Neural crest cell (in vitro differentiated cells): Measurements from ENCODE around the gene SLFN11. TPM values are rescaled to one million over a fixed set of nuclear protein-coding genes. Genes with fewer than 3 reads are reported as not detected.
A peak's percentile ranks its signal among the peaks of the same experiment; 100 is the strongest.
"Not testable (repeated sequence)": the region's sequence is repeated elsewhere in the genome, so short reads cannot be mapped to it uniquely, and the experiment has no call there.

Experiments used
- DNase-seq: peaks from one replicate; pipeline ENCODE4 v3.0.0; 2021; ENCODE audit warnings: low read depth, mixed read lengths, low spot score
- H3K27ac Mint-ChIP-seq: one replicate; pipeline ENCODE4 v1.8.0; 2021; ENCODE audit warnings: mild to moderate bottlenecking, mixed read lengths; ENCODE audit not compliant: unreplicated experiment
- H3K27me3 Mint-ChIP-seq: 2 replicates; pipeline ENCODE4 v1.8.0; 2021; ENCODE audit warnings: low read depth, mild to moderate bottlenecking, mixed read lengths
- H3K36me3 Mint-ChIP-seq: 2 replicates; pipeline ENCODE4 v1.8.0; 2021; ENCODE audit warnings: low read depth, mild to moderate bottlenecking, mixed read lengths
- H3K4me1 Mint-ChIP-seq: 2 replicates; pipeline ENCODE4 v1.8.0; 2021; ENCODE audit warnings: mixed read lengths
- H3K4me3 Mint-ChIP-seq: one replicate; pipeline ENCODE4 v1.8.0; 2021; ENCODE audit warnings: mild to moderate bottlenecking, mixed read lengths
- H3K9me3 Mint-ChIP-seq: 2 replicates; pipeline ENCODE4 v1.8.0; 2021; ENCODE audit warnings: mixed read lengths
- total RNA-seq: library from RNA; stranded (reverse); gene quantifications from 2 replicates; pipeline ENCODE4 v1.2.1, GENCODE V29; 2021
- TF ChIP-seq, protein P1 (sequence below): fragments of 200-600 bp; sonication (generic); conservative IDR thresholded peaks from 2 replicates; pipeline ENCODE4 v1.5.0; 2021; ENCODE audit warnings: antibody characterized with exemption, mild to moderate bottlenecking

Gene SLFN11
- total RNA-seq, 1 donor from 2014 or later: 17.6 TPM

DNA sequence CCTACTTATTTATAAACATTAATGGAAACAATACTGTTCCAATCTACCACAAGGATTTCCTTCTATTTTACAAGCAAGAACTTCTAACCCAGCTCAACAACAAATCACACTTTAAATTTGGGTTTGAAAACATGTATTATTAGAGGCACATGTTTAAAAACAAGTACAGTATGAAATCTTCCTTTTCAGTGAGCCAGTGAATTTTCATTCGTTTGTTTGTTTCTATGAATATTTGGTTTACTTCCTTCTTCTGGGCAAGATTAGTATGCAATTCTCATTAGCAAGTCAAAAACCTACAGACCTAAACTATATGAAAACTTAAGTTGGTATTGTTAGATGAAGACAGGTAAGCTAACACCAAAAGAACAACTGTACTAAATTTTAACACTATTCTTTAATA is 33.1 kb upstream of the SLFN11 start:
- Mint-ChIP-seq H3K9me3 (no peaks in the 10 kb centered on the region), H3K36me3 (peaks cover 35% of the 10 kb centered on the region), H3K4me1 (no peaks in the 10 kb centered on the region), H3K27me3 (no peaks in the 10 kb centered on the region), H3K27ac (no peak overlapping the region), H3K4me3 (no peak overlapping the region)
- no peak for DNase-seq
- TF ChIP-seq, protein P1, sequence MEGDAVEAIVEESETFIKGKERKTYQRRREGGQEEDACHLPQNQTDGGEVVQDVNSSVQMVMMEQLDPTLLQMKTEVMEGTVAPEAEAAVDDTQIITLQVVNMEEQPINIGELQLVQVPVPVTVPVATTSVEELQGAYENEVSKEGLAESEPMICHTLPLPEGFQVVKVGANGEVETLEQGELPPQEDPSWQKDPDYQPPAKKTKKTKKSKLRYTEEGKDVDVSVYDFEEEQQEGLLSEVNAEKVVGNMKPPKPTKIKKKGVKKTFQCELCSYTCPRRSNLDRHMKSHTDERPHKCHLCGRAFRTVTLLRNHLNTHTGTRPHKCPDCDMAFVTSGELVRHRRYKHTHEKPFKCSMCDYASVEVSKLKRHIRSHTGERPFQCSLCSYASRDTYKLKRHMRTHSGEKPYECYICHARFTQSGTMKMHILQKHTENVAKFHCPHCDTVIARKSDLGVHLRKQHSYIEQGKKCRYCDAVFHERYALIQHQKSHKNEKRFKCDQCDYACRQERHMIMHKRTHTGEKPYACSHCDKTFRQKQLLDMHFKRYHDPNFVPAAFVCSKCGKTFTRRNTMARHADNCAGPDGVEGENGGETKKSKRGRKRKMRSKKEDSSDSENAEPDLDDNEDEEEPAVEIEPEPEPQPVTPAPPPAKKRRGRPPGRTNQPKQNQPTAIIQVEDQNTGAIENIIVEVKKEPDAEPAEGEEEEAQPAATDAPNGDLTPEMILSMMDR: no peak

DNA sequence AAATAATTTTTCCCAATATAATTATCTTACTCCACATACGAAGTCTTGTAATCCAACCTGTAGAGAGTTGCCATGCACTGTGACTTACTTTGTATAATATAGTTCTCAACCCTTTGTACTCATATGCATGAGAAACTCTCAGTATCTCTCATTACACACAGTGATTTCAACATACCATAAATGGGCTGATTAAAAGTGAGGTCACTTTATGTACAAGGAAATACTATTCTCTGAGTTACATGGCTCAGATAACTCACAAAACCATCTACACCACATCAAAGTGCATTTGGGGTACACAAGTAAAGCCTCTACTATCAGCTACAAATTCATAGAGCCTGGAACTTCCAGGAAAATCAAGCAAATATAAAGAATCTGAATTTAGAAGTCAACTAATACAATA is 30.9 kb upstream of the SLFN11 start:
- Mint-ChIP-seq H3K36me3 (peaks cover 21% of the 10 kb centered on the region), H3K4me3 (no peak overlapping the region), H3K9me3 (no peaks in the 10 kb centered on the region), H3K4me1 (no peaks in the 10 kb centered on the region), H3K27me3 (no peaks in the 10 kb centered on the region), H3K27ac (no peak overlapping the region)
- DNase-seq: no peak
- TF ChIP-seq, protein P1: no peak

DNA sequence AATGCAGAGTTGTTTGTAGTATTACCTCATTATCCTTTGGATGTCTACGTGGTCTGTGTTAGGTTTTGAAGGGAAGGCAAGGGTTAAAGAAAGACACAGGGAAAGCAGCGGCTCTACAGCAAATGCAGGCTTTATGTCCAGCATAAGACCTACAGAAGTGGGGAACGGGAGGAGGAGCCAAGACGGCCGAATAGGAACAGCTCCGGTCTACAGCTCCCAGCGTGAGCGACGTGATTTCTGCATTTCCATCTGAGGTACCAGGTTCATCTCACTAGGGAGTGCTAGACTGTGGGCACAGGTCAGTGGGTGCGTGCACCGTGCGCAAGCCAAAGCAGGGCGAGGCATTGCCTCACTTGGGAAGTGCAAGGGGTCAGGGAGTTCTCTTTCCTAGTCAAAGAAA is 20.4 kb upstream of the SLFN11 start:
- not testable (repeated sequence) for H3K36me3 Mint-ChIP-seq, DNase-seq, H3K4me1 Mint-ChIP-seq

DNA sequence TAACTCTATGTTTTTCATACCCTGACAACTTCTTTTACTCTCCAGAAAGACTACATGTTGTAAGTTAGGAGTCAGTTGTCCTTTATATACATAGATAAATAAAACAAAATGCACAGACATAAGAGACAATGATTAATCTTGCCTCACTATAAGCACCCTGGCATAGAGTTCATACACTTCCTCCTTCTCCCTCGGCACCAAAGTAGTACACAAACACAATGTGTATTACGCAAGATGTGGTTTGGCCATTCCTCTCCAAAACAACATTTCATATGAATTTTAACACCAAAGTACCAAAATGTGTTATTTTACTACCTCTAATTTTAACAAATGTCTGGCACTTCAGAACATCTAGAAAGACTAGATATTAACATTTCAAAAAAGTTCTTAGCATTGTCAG is 17.2 kb upstream of the SLFN11 start:
- Mint-ChIP-seq H3K4me3 (no peak overlapping the region), H3K36me3 (peaks cover 8% of the 10 kb centered on the region), H3K27me3 (peaks cover 17% of the 10 kb centered on the region), H3K27ac (no peak overlapping the region), H3K9me3 (peaks cover 16% of the 10 kb centered on the region), H3K4me1 (no peaks in the 10 kb centered on the region)
- TF ChIP-seq, protein P1: no peak
- no peak for DNase-seq

More for the DNA sequence above, 20.4 kb upstream of the SLFN11 start:
- peak overlapping the region; percentile 71 for H3K27ac Mint-ChIP-seq
- H3K9me3 Mint-ChIP-seq, H3K4me3 Mint-ChIP-seq, H3K27me3 Mint-ChIP-seq: not testable (repeated sequence)

DNA sequence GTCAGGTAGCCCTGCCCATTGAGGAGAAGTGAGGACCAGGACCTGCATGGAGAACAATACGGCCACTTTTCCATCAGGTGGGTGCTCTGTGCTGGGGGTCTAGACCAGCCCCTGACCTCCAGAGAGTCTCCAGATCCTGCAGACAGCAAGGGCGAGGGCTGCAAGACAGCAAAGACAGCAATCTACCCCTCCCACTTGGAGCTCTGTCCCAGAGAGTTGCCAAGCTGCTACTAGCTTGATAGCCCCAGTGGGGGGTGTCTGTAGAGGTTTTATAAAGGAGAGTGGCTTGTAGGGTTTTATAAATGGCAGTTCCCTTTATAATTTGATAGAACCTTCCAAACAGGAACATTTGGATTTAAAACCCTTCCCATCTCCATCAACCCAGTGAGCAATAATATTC is 16.7 kb upstream of the SLFN11 start:
- Mint-ChIP-seq H3K27me3 (peaks cover 17% of the 10 kb centered on the region), H3K9me3 (peaks cover 16% of the 10 kb centered on the region), H3K4me1 (no peaks in the 10 kb centered on the region), H3K4me3 (no peak overlapping the region), H3K36me3 (peaks cover 8% of the 10 kb centered on the region), H3K27ac (no peak overlapping the region)
- TF ChIP-seq, protein P1: no peak
- no peak for DNase-seq

DNA sequence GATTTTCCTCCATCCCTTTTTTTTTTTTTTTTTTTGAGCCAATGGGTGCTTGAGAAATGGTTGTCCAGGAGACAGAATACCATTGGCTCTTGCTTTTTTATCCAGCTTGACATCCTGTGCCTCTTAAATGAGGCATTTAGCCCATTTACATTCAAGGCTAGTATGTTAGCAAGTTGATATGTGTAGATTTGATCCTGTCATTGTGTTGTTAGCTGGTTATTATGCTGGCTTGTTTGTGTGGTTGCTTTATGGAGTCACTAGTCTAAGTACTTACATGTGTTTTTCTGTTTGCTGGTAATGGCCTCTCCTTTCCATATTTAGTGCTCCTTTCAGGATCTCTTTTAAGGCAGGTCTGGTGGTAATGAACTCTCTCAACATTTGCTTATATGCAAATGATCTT is 14.1 kb upstream of the SLFN11 start:
- H3K36me3 Mint-ChIP-seq: peaks cover 6% of the 10 kb centered on the region
- peaks cover 14% of the 10 kb centered on the region for H3K9me3 Mint-ChIP-seq
- TF ChIP-seq, protein P1: no peak
- no peaks in the 10 kb centered on the region for H3K4me1 Mint-ChIP-seq
- peaks cover 19% of the 10 kb centered on the region for H3K27me3 Mint-ChIP-seq
- DNase-seq: no peak
- no peak overlapping the region for H3K27ac Mint-ChIP-seq
- no peak overlapping the region for H3K4me3 Mint-ChIP-seq
